HEK293 (cell line): ENCODE data around the gene FAM83E.

ENCODE experiments used
- CTCF ChIA-PET: fragments of 350-600 bp; formaldehyde crosslinking; extraction: SDS; loops from one replicate; lab custom pipeline; 2021; ENCODE audit warnings: antibody characterized with exemption; lab: Yijun Ruan, JAX
- POLR2A ChIA-PET: fragments of 300-600 bp; formaldehyde crosslinking; extraction: SDS; loops from one replicate; lab custom pipeline; 2020; ENCODE audit warnings: antibody characterized with exemption, inconsistent platforms; lab: Yijun Ruan, JAX
- H3K27ac ChIP-seq: fragments of 200-500 bp; sonication (Bioruptor generic); 2 replicates; pipeline ENCODE4 v1.5.1; 2014; ENCODE audit warnings: low read depth, low read length, control low read depth, inconsistent platforms; ENCODE audit errors: extremely low read depth
- H3K36me3 ChIP-seq, 2 experiments: fragments of 200-500 bp in 1 of 2; sonication (Bioruptor generic) in 1 of 2; 1 replicate in 1 of 2; 2 replicates in 1 of 2; pipeline ENCODE4 v1.5.1; 2014 to 2017; ENCODE audit warnings: inconsistent platforms in 2 of 2, low read length in 2 of 2; ENCODE audit not compliant: control insufficient read depth in 2 of 2, insufficient read depth in 1 of 2
- H3K4me1 ChIP-seq: fragments of 200-500 bp; sonication (Bioruptor generic); 2 replicates; pipeline ENCODE4 v1.5.1; 2014; ENCODE audit warnings: mild to moderate bottlenecking, low read length, inconsistent platforms; ENCODE audit not compliant: control insufficient read depth, insufficient read depth
- H3K4me3 ChIP-seq: 2 replicates; pipeline ENCODE4 v1.5.1; 2011; ENCODE audit warnings: low read depth, mild to moderate bottlenecking, control low read depth, low read length, moderate library complexity
- H3K9me3 ChIP-seq: fragments of 200-500 bp; sonication (Bioruptor generic); 2 replicates; pipeline ENCODE4 v1.5.1; 2014; ENCODE audit warnings: low read depth, low read length, inconsistent platforms; ENCODE audit not compliant: control insufficient read depth, insufficient read depth
- ATF2 ChIP-seq: fragments of 450-650 bp; formaldehyde crosslinking; IDR thresholded peaks from 2 replicates; pipeline ENCODE4 v1.5.1; 2016; ENCODE audit warnings: missing biosample characterization, missing genetic modification characterization, low read depth
- FEZF1 ChIP-seq: fragments of 450-650 bp; formaldehyde crosslinking; IDR thresholded peaks from 2 replicates; pipeline ENCODE4 v1.5.1; 2016; ENCODE audit warnings: missing biosample characterization, missing genetic modification characterization
- GLI4 ChIP-seq: fragments of 450-650 bp; formaldehyde crosslinking; IDR thresholded peaks from 2 replicates; pipeline ENCODE4 v1.5.1; 2016; ENCODE audit warnings: missing biosample characterization, missing genetic modification characterization
- HOXA7 ChIP-seq: sonication (generic); formaldehyde crosslinking; IDR thresholded peaks from 2 replicates; pipeline ENCODE4 v1.8.1; 2022; ENCODE audit warnings: missing genetic modification reagents, borderline replicate concordance
- KLF1 ChIP-seq: fragments of 450-650 bp; formaldehyde crosslinking; IDR thresholded peaks from 2 replicates; pipeline ENCODE4 v1.5.1; 2016; ENCODE audit warnings: missing biosample characterization, missing genetic modification characterization
- KLF8 ChIP-seq: fragments of 450-650 bp; formaldehyde crosslinking; IDR thresholded peaks from 2 replicates; pipeline ENCODE4 v1.5.1; 2016; ENCODE audit warnings: missing biosample characterization, missing genetic modification characterization
- KLF9 ChIP-seq: fragments of 450-650 bp; formaldehyde crosslinking; IDR thresholded peaks from 2 replicates; pipeline ENCODE4 v1.5.1; 2016; ENCODE audit warnings: missing biosample characterization, missing genetic modification characterization, low read depth
- PATZ1 ChIP-seq: fragments of 450-650 bp; formaldehyde crosslinking; IDR thresholded peaks from 2 replicates; pipeline ENCODE4 v1.5.1; 2016; ENCODE audit warnings: missing biosample characterization, missing genetic modification characterization
- PBX3 ChIP-seq: sonication (generic); formaldehyde crosslinking; IDR thresholded peaks from 2 replicates; pipeline ENCODE4 v1.8.1; 2022; ENCODE audit warnings: mild to moderate bottlenecking, moderate library complexity, missing genetic modification reagents
- SCRT1 ChIP-seq: fragments of 450-650 bp; formaldehyde crosslinking; IDR thresholded peaks from 2 replicates; pipeline ENCODE4 v1.5.1; 2016; ENCODE audit warnings: missing biosample characterization, missing genetic modification characterization, borderline replicate concordance
- SETDB1 ChIP-seq: IDR thresholded peaks from one replicate; pipeline ENCODE4 v1.6.1; 2017; ENCODE audit warnings: mild to moderate bottlenecking, low read length, moderate library complexity, mixed read lengths; ENCODE audit not compliant: insufficient read length
- SP2 ChIP-seq: fragments of 450-650 bp; formaldehyde crosslinking; IDR thresholded peaks from 2 replicates; pipeline ENCODE4 v1.5.1; 2016; ENCODE audit warnings: missing biosample characterization, missing genetic modification characterization
- SP3 ChIP-seq: fragments of 450-650 bp; formaldehyde crosslinking; IDR thresholded peaks from 2 replicates; pipeline ENCODE4 v1.5.1; 2016; ENCODE audit warnings: missing biosample characterization, missing genetic modification characterization
- ZBTB21 ChIP-seq: fragments of 450-650 bp; formaldehyde crosslinking; IDR thresholded peaks from 2 replicates; pipeline ENCODE4 v1.5.1; 2017; ENCODE audit warnings: missing biosample characterization, missing genetic modification characterization
- ZBTB48 ChIP-seq: fragments of 450-650 bp; formaldehyde crosslinking; IDR thresholded peaks from 2 replicates; pipeline ENCODE4 v1.5.1; 2016; ENCODE audit warnings: missing biosample characterization, missing genetic modification characterization
- ZNF223 ChIP-seq: fragments of 450-650 bp; formaldehyde crosslinking; IDR thresholded peaks from 2 replicates; pipeline ENCODE4 v1.5.1; 2016; ENCODE audit warnings: missing biosample characterization, missing genetic modification characterization
- ZNF248 ChIP-seq: fragments of 450-650 bp; formaldehyde crosslinking; IDR thresholded peaks from 2 replicates; pipeline ENCODE4 v1.5.1; 2017; ENCODE audit warnings: missing biosample characterization, missing genetic modification characterization
- ZNF423 ChIP-seq: fragments of 450-650 bp; formaldehyde crosslinking; IDR thresholded peaks from 2 replicates; pipeline ENCODE4 v1.5.1; 2016; ENCODE audit warnings: missing biosample characterization, missing genetic modification characterization
- ZNF514 ChIP-seq: fragments of 450-650 bp; formaldehyde crosslinking; IDR thresholded peaks from 2 replicates; pipeline ENCODE4 v1.5.1; 2016; ENCODE audit warnings: missing biosample characterization, missing genetic modification characterization
- ZNF544 ChIP-seq: fragments of 450-650 bp; formaldehyde crosslinking; IDR thresholded peaks from 2 replicates; pipeline ENCODE4 v1.5.0; 2017; ENCODE audit warnings: missing biosample characterization, missing genetic modification characterization
- ZNF548 ChIP-seq: fragments of 450-650 bp; formaldehyde crosslinking; IDR thresholded peaks from 2 replicates; pipeline ENCODE4 v1.5.1; 2016; ENCODE audit warnings: missing biosample characterization, missing genetic modification characterization
- ZNF555 ChIP-seq: fragments of 450-650 bp; formaldehyde crosslinking; conservative IDR thresholded peaks from 2 replicates; pipeline ENCODE4 v1.5.1; 2017; ENCODE audit warnings: missing biosample characterization, mild to moderate bottlenecking, missing genetic modification characterization, inconsistent platforms
- ZNF580 ChIP-seq: fragments of 450-650 bp; formaldehyde crosslinking; IDR thresholded peaks from 2 replicates; pipeline ENCODE4 v1.5.1; 2016; ENCODE audit warnings: missing biosample characterization, missing genetic modification characterization
- ZNF621 ChIP-seq: fragments of 450-650 bp; formaldehyde crosslinking; IDR thresholded peaks from 2 replicates; pipeline ENCODE4 v1.5.1; 2017; ENCODE audit warnings: missing biosample characterization, missing genetic modification characterization
- ZNF629 ChIP-seq: fragments of 450-650 bp; formaldehyde crosslinking; IDR thresholded peaks from 2 replicates; pipeline ENCODE4 v1.5.1; 2017; ENCODE audit warnings: missing biosample characterization, missing genetic modification characterization
- ZNF785 ChIP-seq: fragments of 450-650 bp; formaldehyde crosslinking; IDR thresholded peaks from 2 replicates; pipeline ENCODE4 v1.5.1; 2016; ENCODE audit warnings: missing biosample characterization, missing genetic modification characterization
- ZNF830 ChIP-seq: fragments of 450-650 bp; IDR thresholded peaks from 2 replicates; pipeline ENCODE4 v1.5.0; 2018; ENCODE audit warnings: missing biosample characterization, missing genetic modification characterization, low read depth, mild to moderate bottlenecking, moderate library complexity

FAM83E gene

GRCh38 chr19:48638831-48639381, 24.0 kb upstream of the FAM83E start:
- H3K4me1 ChIP-seq: peaks cover 20% of the 10 kb centered on the region
- TF ChIP-seq ZNF629 (tag by site-specific recombination) (peak; percentile 68), ZNF555 (tag by site-specific recombination) (no peak), SP3 (tag by site-specific recombination) (peak; percentile 47; the same call in 1 of the 2 replicates), SP2 (tag by site-specific recombination) (peak; percentile 55), KLF8 (tag by site-specific recombination) (peak; percentile 49; the same call in 1 of the 2 replicates), ZBTB21 (tag by site-specific recombination) (peak; percentile 22; the same call in 1 of the 2 replicates), KLF1 (tag by site-specific recombination) (peak; percentile 79), ZNF580 (tag by site-specific recombination) (no peak), ATF2 (peak; percentile 88), KLF9 (tag by site-specific recombination) (peak; percentile 64), PATZ1 (tag by site-specific recombination) (no peak)
- H3K27ac ChIP-seq: 0 out of 2 replicates have a peak overlapping the region, but pooled peaks have one; percentile 11
- no peak overlapping the region for H3K4me3 ChIP-seq
- POLR2A ChIA-PET: interaction anchor here (0.6 to 1.1 kb wide), 2 partner anchors 15 to 150 kb away, joined by 3 to 7 read pairs; no protein-coding TSS in a partner anchor
- no peaks in the 10 kb centered on the region for H3K36me3 ChIP-seq
- H3K9me3 ChIP-seq: no peaks in the 10 kb centered on the region
- CTCF ChIA-PET: interaction anchor here (0.7 kb wide), 1 partner anchor 11 kb away, joined by 3 read pairs; no protein-coding TSS in a partner anchor

- ChIA-PET CTCF (interaction anchor here (0.6 to 0.9 kb wide), 7 partner anchors 8 to 424 kb away, joined by 3 to 4 read pairs (median 3); no protein-coding TSS in a partner anchor), POLR2A (interaction anchor here (1.3 to 2.7 kb wide), 2 partner anchors 8 to 19 kb away, joined by 6 to 22 read pairs; partner anchors contain the start of genes CA11, RPL18 and SPHK2)
- H3K4me3 ChIP-seq: peak overlapping the region; percentile 42
- H3K36me3 ChIP-seq: peaks cover 0 to 2% of the 10 kb centered on the region in 2 experiments; a peak in 1 of 3 replicates
- H3K9me3 ChIP-seq: no peaks in the 10 kb centered on the region
- peak overlapping the region; percentile 85 for H3K27ac ChIP-seq
- H3K4me1 ChIP-seq: peaks cover 23% of the 10 kb centered on the region
- TF ChIP-seq ATF2 (no peak), ZNF548 (no peak), ZNF544 (tag by site-specific recombination) (no peak), ZNF223 (tag by site-specific recombination) (no peak), PBX3 (CRISPR knock-in tag) (no peak), ZNF514 (no peak), ZNF785 (no peak), ZNF621 (tag by site-specific recombination) (no peak), ZBTB48 (tag by site-specific recombination) (peak; percentile 64; the same call in 1 of the 2 replicates), HOXA7 (CRISPR knock-in tag) (no peak), SETDB1 (no peak), ZNF248 (tag by site-specific recombination) (no peak), GLI4 (tag by site-specific recombination) (0 out of 2 replicates have a peak, but pooled peaks have one; percentile 51), SCRT1 (tag by site-specific recombination) (0 out of 2 replicates have a peak, but pooled peaks have one; percentile 12), ZNF830 (tag by site-specific recombination) (no peak), FEZF1 (tag by site-specific recombination) (no peak), ZNF423 (tag by site-specific recombination) (no peak)
Observed at GRCh38 chr19:48637948-48638830, 23.3 kb upstream of the FAM83E start.
